ENCODE measurements around the gene SLC6A1.
A peak's percentile ranks its signal among the peaks of the same experiment; 100 is the strongest.

The SLC6A1 gene

GRCh38 chr3:10992017-10992942 is at the start of gene SLC6A1:
TSS of gene SLC6A1 (plus strand) at chr3:10992748. CDS start at chr3:11017212, 24,464 bp downstream.
- peak within 1 kb of the TSS; percentile 50; the same call in 1 of the 2 replicates for H3K27ac ChIP-seq
- TF ChIP-seq, protein P1, sequence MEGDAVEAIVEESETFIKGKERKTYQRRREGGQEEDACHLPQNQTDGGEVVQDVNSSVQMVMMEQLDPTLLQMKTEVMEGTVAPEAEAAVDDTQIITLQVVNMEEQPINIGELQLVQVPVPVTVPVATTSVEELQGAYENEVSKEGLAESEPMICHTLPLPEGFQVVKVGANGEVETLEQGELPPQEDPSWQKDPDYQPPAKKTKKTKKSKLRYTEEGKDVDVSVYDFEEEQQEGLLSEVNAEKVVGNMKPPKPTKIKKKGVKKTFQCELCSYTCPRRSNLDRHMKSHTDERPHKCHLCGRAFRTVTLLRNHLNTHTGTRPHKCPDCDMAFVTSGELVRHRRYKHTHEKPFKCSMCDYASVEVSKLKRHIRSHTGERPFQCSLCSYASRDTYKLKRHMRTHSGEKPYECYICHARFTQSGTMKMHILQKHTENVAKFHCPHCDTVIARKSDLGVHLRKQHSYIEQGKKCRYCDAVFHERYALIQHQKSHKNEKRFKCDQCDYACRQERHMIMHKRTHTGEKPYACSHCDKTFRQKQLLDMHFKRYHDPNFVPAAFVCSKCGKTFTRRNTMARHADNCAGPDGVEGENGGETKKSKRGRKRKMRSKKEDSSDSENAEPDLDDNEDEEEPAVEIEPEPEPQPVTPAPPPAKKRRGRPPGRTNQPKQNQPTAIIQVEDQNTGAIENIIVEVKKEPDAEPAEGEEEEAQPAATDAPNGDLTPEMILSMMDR (conservative IDR thresholded peaks at IDR 0.05): peak; percentile 54

DNA sequence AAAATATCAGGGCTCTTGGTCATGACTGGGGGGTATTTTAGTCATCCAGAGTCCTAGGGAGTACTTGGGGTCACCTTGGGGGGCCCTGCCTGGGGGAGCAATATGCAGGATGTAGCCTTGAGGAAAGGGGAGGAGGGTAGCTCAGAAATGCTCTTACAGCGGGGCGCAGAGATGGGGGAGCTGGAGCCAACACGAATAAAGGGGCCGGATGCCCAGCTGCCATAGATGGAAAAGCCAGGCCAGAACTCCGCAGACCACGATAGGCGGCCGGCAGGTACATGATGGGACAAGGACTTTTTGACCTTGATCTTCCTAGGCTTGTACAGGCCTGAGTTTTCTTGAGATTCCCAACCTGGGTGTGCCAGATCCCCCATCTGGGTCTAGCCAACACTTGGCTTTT is 47.7 kb upstream of the SLC6A1 start:
- H3K27ac ChIP-seq: no peak overlapping the region
- TF ChIP-seq, protein P1 (conservative IDR thresholded peaks at IDR 0.05): no peak

- H3K27ac ChIP-seq: 0 out of 2 replicates have a peak overlapping the region, but pooled peaks have one; percentile 5
- TF ChIP-seq, protein P1 (conservative IDR thresholded peaks at IDR 0.05): peak; percentile 96
Measured at GRCh38 chr3:10945683-10946287, 46.8 kb upstream of the SLC6A1 start.

- H3K27ac ChIP-seq: 0 out of 2 replicates have a peak overlapping the region, but pooled peaks have one; percentile 5
- TF ChIP-seq, protein P1 (conservative IDR thresholded peaks at IDR 0.05): no peak
Measured at GRCh38 chr3:10946526-10946925, 46.0 kb upstream of the SLC6A1 start.

DNA sequence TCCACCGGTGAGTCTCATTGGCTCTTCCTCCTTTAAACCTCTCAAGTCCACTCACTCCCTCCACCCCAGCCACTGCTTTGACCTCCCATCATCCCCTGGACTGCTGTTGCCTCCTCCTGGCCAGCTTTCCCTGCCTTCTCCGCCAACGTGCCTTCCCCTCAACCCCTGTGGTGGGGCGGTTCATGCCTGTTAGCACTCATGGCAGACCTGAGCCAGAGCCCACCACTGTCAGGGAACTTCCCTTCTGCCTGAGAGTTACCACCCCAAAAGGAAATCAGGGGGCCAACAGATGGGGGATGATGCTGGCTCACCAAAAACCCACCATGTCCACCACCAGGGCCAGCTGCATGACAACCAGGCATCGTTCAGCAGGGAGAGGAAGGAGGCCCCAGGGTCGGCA is 44.2 kb upstream of the SLC6A1 start:
- H3K27ac ChIP-seq: no peak overlapping the region
- TF ChIP-seq, protein P1 (conservative IDR thresholded peaks at IDR 0.05): no peak

- TF ChIP-seq, protein P1 (conservative IDR thresholded peaks at IDR 0.05): no peak
- no peak overlapping the region for H3K27ac ChIP-seq
Measured at GRCh38 chr3:10949197-10949596, 43.4 kb upstream of the SLC6A1 start.

Data from VCaP (cell line).